ENCODE results near the gene MAGI1.

DNA sequence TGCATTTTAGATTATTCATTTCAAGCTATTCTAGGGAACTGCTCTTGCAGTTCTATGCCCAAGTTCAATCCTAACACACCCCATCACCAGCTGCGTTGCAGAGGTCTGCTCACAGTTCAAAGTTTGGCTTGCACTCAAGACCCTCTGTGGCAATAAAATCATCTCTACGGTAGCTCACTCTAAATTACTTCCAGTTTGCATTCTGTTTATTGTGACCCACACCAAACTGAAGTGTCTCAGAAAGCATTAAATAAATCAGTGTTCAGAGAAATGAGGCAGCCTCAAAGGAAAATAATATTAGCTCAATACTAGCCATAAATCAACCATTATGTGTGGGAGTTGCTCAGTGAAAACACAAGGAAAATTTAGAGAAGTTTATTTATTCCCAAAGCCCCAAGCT, 250.3 kb downstream of the MAGI1 start:
- TF ChIP-seq EZH2 (IDR thresholded peaks at IDR 0.05; ENCODE audit: borderline replicate concordance, insufficient read depth, low read depth, low read length, poor library complexity, severe bottlenecking), result no peak
- TF ChIP-seq, protein P1, sequence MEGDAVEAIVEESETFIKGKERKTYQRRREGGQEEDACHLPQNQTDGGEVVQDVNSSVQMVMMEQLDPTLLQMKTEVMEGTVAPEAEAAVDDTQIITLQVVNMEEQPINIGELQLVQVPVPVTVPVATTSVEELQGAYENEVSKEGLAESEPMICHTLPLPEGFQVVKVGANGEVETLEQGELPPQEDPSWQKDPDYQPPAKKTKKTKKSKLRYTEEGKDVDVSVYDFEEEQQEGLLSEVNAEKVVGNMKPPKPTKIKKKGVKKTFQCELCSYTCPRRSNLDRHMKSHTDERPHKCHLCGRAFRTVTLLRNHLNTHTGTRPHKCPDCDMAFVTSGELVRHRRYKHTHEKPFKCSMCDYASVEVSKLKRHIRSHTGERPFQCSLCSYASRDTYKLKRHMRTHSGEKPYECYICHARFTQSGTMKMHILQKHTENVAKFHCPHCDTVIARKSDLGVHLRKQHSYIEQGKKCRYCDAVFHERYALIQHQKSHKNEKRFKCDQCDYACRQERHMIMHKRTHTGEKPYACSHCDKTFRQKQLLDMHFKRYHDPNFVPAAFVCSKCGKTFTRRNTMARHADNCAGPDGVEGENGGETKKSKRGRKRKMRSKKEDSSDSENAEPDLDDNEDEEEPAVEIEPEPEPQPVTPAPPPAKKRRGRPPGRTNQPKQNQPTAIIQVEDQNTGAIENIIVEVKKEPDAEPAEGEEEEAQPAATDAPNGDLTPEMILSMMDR (IDR thresholded peaks at IDR 0.05), result no peak
